ENCODE results near the gene PLXNC1.

The PLXNC1 gene

GRCh38 chr12:94162108-94162507 is 13.7 kb downstream of the PLXNC1 start:
- no peak for DNase-seq (ENCODE audit: low read depth)

GRCh38 chr12:94163850-94164249 is 15.5 kb downstream of the PLXNC1 start:
- DNase-seq (ENCODE audit: low read depth), result no peak

GRCh38 chr12:94165138-94165537 is 16.8 kb downstream of the PLXNC1 start:
- no peak for DNase-seq (ENCODE audit: low read depth)

- DNase-seq (ENCODE audit: low read depth), result no peak
These were observed 17.4 kb downstream of the PLXNC1 start for GRCh38 chr12:94165670-94166364.

- DNase-seq (ENCODE audit: low read depth), result no peak
These were observed 18.8 kb downstream of the PLXNC1 start for GRCh38 chr12:94167071-94167755.

GRCh38 chr12:94167756-94168416 is 19.5 kb downstream of the PLXNC1 start:
- no peak for DNase-seq (ENCODE audit: low read depth)

GRCh38 chr12:94169495-94169894 is 21.1 kb downstream of the PLXNC1 start:
- DNase-seq (ENCODE audit: low read depth), result no peak

- DNase-seq (ENCODE audit: low read depth), result no peak
These were observed 21.8 kb downstream of the PLXNC1 start for GRCh38 chr12:94169966-94170689.

- DNase-seq (ENCODE audit: low read depth), result no peak
These were observed 22.6 kb downstream of the PLXNC1 start for GRCh38 chr12:94170690-94171594.

- DNase-seq (ENCODE audit: low read depth), result no peak
These were observed 23.2 kb downstream of the PLXNC1 start for GRCh38 chr12:94171595-94171930.

GRCh38 chr12:94172031-94172430 is 23.7 kb downstream of the PLXNC1 start:
- DNase-seq (ENCODE audit: low read depth), result no peak

- DNase-seq (ENCODE audit: low read depth), result no peak
These were observed 24.6 kb downstream of the PLXNC1 start for GRCh38 chr12:94172973-94173372.

- DNase-seq (ENCODE audit: low read depth), result no peak
These were observed 25.4 kb downstream of the PLXNC1 start for GRCh38 chr12:94173660-94174265.

GRCh38 chr12:94174576-94174975 is 26.2 kb downstream of the PLXNC1 start:
- no peak for DNase-seq (ENCODE audit: low read depth)

- no peak for DNase-seq (ENCODE audit: low read depth)
These were observed 27.6 kb downstream of the PLXNC1 start for GRCh38 chr12:94175763-94176668.

GRCh38 chr12:94178054-94178453 is 29.7 kb downstream of the PLXNC1 start:
- DNase-seq (ENCODE audit: low read depth), result no peak

- DNase-seq (ENCODE audit: low read depth), result no peak
These were observed 30.5 kb downstream of the PLXNC1 start for GRCh38 chr12:94178882-94179281.

- no peak for DNase-seq (ENCODE audit: low read depth)
These were observed 31.3 kb downstream of the PLXNC1 start for GRCh38 chr12:94179723-94180122.

- DNase-seq (ENCODE audit: low read depth), result no peak
These were observed 32.4 kb downstream of the PLXNC1 start for GRCh38 chr12:94180558-94181296.

Data from stimulated activated CD8-positive, alpha-beta memory T cell treated with anti-CD3 and anti-CD28 coated beads, Interleukin-7, amount 100 ng/mL, for 24 hours (primary cell).